Nephron progenitor cell (in vitro differentiated cells): ENCODE measurements around the gene CPSF3.

Experiments
- DNase-seq: peaks from one replicate; pipeline ENCODE4 v3.0.0; 2021
- H3K27ac Mint-ChIP-seq: 2 replicates; pipeline ENCODE4 v1.8.0; 2021; ENCODE audit warnings: mild to moderate bottlenecking, moderate library complexity, mixed read lengths
- H3K27me3 Mint-ChIP-seq: 2 replicates; pipeline ENCODE4 v1.8.0; 2021; ENCODE audit warnings: mild to moderate bottlenecking, low read depth, mixed read lengths; ENCODE audit not compliant: poor library complexity
- H3K36me3 Mint-ChIP-seq: 2 replicates; pipeline ENCODE4 v1.8.0; 2021; ENCODE audit warnings: low read depth, mixed read lengths
- H3K4me1 Mint-ChIP-seq: 2 replicates; pipeline ENCODE4 v1.8.0; 2021; ENCODE audit warnings: mixed read lengths
- H3K4me3 Mint-ChIP-seq: 2 replicates; pipeline ENCODE4 v1.8.0; 2021; ENCODE audit warnings: mild to moderate bottlenecking, moderate library complexity, mixed read lengths
- H3K9me3 Mint-ChIP-seq: 2 replicates; pipeline ENCODE4 v1.8.0; 2021; ENCODE audit warnings: mild to moderate bottlenecking, moderate library complexity, mixed read lengths
- TF ChIP-seq, protein P1 (sequence below): fragments of 200-600 bp; sonication (generic); IDR thresholded peaks from 2 replicates; pipeline ENCODE4 v1.5.0; 2021; ENCODE audit warnings: antibody characterized with exemption

CPSF3 gene

DNA sequence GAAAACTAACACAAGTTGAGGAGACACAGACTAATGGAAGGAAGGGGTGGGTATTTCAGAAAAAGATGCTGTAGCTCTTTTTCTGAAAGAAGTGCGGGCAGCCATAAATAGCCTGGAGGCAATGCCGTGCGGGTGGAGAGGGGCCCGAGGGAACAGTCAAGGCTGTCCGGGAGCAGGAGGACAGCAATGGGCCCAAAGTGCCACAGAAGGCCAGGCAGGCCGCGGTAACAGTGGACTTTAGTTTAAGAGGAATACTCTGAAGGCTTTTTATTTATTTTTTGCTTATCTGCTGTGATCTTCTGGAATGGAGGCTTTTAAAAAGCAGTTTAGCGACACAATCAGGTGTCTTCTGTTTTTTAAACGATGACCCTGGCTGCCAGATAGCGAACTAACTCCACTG, 3.0 kb upstream of the CPSF3 start:
- H3K36me3 Mint-ChIP-seq: peaks cover 9% of the 10 kb centered on the region
- H3K4me1 Mint-ChIP-seq: peaks cover 21% of the 10 kb centered on the region
- H3K27me3 Mint-ChIP-seq: no peaks in the 10 kb centered on the region
- TF ChIP-seq, protein P1, sequence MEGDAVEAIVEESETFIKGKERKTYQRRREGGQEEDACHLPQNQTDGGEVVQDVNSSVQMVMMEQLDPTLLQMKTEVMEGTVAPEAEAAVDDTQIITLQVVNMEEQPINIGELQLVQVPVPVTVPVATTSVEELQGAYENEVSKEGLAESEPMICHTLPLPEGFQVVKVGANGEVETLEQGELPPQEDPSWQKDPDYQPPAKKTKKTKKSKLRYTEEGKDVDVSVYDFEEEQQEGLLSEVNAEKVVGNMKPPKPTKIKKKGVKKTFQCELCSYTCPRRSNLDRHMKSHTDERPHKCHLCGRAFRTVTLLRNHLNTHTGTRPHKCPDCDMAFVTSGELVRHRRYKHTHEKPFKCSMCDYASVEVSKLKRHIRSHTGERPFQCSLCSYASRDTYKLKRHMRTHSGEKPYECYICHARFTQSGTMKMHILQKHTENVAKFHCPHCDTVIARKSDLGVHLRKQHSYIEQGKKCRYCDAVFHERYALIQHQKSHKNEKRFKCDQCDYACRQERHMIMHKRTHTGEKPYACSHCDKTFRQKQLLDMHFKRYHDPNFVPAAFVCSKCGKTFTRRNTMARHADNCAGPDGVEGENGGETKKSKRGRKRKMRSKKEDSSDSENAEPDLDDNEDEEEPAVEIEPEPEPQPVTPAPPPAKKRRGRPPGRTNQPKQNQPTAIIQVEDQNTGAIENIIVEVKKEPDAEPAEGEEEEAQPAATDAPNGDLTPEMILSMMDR: no peak
- no peak for DNase-seq
- H3K4me3 Mint-ChIP-seq: peak overlapping the region; percentile 56
- no peak overlapping the region for H3K27ac Mint-ChIP-seq
- H3K9me3 Mint-ChIP-seq: no peaks in the 10 kb centered on the region

- peak; percentile 34 for DNase-seq
- Mint-ChIP-seq H3K36me3 (peaks cover 9% of the 10 kb centered on the region), H3K27me3 (no peaks in the 10 kb centered on the region), H3K27ac (no peak overlapping the region), H3K9me3 (no peaks in the 10 kb centered on the region), H3K4me3 (peak overlapping the region; percentile 88), H3K4me1 (peaks cover 21% of the 10 kb centered on the region)
- TF ChIP-seq, protein P1: no peak
Measured at GRCh38 chr2:9422321-9423099, 944 bp upstream of the CPSF3 start.

DNA sequence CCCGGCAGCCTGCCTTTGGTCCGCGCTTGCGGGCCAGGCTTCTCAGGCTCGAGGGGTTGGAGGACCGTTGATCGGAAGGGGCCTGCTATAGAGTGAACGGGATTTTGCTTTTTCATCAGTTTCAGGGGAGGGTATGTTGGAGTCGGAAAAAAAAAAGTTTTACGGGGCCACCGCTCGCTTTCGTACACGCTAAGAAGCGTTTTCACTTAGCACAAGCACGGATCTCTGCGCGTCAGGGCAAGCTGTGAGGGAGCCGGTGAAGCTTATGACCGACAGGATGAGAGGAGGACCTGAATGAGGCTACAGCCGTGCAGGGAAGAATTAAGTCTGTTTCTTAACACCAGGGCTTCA, 443 bp downstream of the CPSF3 start:
- no peaks in the 10 kb centered on the region for H3K27me3 Mint-ChIP-seq
- TF ChIP-seq, protein P1: no peak
- no peak overlapping the region for H3K4me3 Mint-ChIP-seq
- H3K4me1 Mint-ChIP-seq: peaks cover 25% of the 10 kb centered on the region
- peaks cover 5% of the 10 kb centered on the region for H3K36me3 Mint-ChIP-seq
- H3K9me3 Mint-ChIP-seq: no peaks in the 10 kb centered on the region
- DNase-seq: no peak
- peak overlapping the region; percentile 97 for H3K27ac Mint-ChIP-seq

DNA sequence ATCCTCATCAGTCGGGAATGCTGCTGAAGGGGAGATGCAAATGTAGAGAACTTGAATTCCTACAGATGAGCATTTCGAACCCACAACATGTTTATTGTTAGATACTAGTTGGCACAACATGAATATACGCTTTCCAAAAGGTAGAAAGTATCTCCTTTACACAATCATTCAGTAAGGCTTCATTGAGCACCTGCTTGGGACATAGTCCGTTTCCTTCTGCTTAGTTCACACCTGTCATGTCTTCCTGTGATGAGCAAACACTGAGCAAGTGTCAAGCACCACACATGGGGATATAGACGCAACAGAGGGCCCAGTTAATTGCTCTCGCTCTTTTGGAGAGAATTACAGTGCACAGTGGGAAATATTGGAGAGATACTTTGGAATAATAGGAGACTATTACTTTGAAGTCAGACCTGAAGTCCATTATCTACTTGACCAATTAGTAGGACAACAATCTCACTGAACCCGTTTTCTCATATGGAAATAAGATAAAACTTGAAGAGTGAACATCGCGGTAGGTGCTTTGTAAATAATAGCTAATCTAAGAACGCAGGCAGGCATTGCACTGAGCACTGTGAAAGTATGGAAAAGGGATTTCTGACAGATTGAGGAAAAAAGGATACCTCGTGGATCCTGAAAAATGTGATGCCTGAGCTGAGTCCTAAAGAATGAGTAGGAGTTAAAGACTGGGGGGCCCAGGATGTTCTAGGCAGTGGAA, 1.2 kb downstream of the CPSF3 start:
- Mint-ChIP-seq H3K27me3 (no peaks in the 10 kb centered on the region), H3K36me3 (peaks cover 6% of the 10 kb centered on the region), H3K9me3 (no peaks in the 10 kb centered on the region), H3K4me1 (peaks cover 25% of the 10 kb centered on the region), H3K4me3 (no peak overlapping the region), H3K27ac (peak overlapping the region; percentile 97)
- TF ChIP-seq, protein P1: no peak
- no peak for DNase-seq

DNA sequence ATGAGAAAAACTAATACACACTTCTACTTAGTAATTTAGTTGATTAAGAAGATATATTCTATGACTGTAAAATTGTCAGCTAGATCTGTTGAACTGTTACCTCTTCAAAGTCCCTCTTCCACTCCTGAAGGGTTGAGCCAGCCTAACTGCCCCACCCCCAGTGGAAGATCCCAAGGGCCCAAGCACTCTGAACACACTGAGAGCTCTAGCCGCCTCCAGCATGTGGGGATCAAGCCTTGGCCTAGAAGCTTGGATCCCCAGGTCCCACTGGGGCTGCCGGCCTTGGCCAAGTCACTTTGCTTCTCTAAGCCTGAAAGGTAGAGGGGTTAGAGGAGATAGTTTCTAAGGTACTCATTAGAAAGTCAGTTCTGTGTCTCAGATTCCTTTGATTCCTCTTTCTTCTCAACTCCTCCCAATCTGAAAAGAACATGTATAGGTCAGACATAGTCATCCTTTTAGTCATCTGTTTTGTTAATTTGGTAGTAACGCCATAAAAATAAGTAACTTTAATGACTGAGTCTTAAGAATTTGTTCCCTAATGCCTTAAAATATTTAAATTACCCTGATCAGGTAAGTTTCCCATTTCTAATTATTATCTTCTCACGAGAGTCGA, 5.6 kb downstream of the CPSF3 start:
- Mint-ChIP-seq H3K36me3 (peaks cover 42% of the 10 kb centered on the region), H3K27ac (no peak overlapping the region), H3K27me3 (no peaks in the 10 kb centered on the region), H3K4me1 (peaks cover 4% of the 10 kb centered on the region), H3K4me3 (no peak overlapping the region), H3K9me3 (no peaks in the 10 kb centered on the region)
- DNase-seq: no peak
- TF ChIP-seq, protein P1: no peak
